ENCODE measurements around the gene KIF1A.

KIF1A gene

GRCh38 chr2:240720686-240721595, 99.1 kb downstream of the KIF1A start:
- DNase-seq (ENCODE audit: low read depth, low spot score), result no peak

- DNase-seq (ENCODE audit: low read depth, low spot score), result no peak
These were observed 100.1 kb downstream of the KIF1A start for GRCh38 chr2:240719676-240720545.

- DNase-seq (ENCODE audit: low read depth, low spot score), result no peak
These were observed 101.0 kb downstream of the KIF1A start for GRCh38 chr2:240718896-240719490.

- DNase-seq (ENCODE audit: low read depth, low spot score), result no peak
These were observed 102.1 kb downstream of the KIF1A start for GRCh38 chr2:240717681-240718581.

- no peak for DNase-seq (ENCODE audit: low read depth, low spot score)
These were observed 102.8 kb downstream of the KIF1A start for GRCh38 chr2:240717181-240717641.

GRCh38 chr2:240716130-240716798, 103.8 kb downstream of the KIF1A start:
- no peak for DNase-seq (ENCODE audit: low read depth, low spot score)

GRCh38 chr2:240714747-240715725, 105.0 kb downstream of the KIF1A start:
- DNase-seq (ENCODE audit: low read depth, low spot score), result no peak

- no peak for DNase-seq (ENCODE audit: low read depth, low spot score)
These were observed 105.9 kb downstream of the KIF1A start for GRCh38 chr2:240713928-240714746.

- DNase-seq (ENCODE audit: low read depth, low spot score), result no peak
These were observed 106.7 kb downstream of the KIF1A start for GRCh38 chr2:240713071-240713927.

- no peak for DNase-seq (ENCODE audit: low read depth, low spot score)
These were observed 107.9 kb downstream of the KIF1A start for GRCh38 chr2:240712121-240712520.

GRCh38 chr2:240711701-240712100, 108.3 kb downstream of the KIF1A start:
- DNase-seq (ENCODE audit: low read depth, low spot score), result no peak

- DNase-seq (ENCODE audit: low read depth, low spot score), result no peak
These were observed 108.7 kb downstream of the KIF1A start for GRCh38 chr2:240711296-240711695.

- DNase-seq (ENCODE audit: low read depth, low spot score), result no peak
These were observed 111.6 kb downstream of the KIF1A start for GRCh38 chr2:240708457-240708856.

- no peak for DNase-seq (ENCODE audit: low read depth, low spot score)
These were observed 112.2 kb downstream of the KIF1A start for GRCh38 chr2:240707821-240708220.

- DNase-seq (ENCODE audit: low read depth, low spot score), result peak; percentile 45
These were observed 112.8 kb downstream of the KIF1A start for GRCh38 chr2:240707043-240707756.

GRCh38 chr2:240705204-240705791, 114.7 kb downstream of the KIF1A start:
- DNase-seq (ENCODE audit: low read depth, low spot score), result no peak

Measured in ELF-1 (cell line).